Activated gamma-delta T cell (primary cell): ENCODE data around the gene LCN2.
A peak's percentile ranks its signal among the peaks of the same experiment; 100 is the strongest.
"Not testable (repeated sequence)": the region's sequence is repeated elsewhere in the genome, so short reads cannot be mapped to it uniquely, and the experiment has no call there.

Experiments
- DNase-seq: peaks from one replicate; lab custom pipeline; 2025; lab: John Stamatoyannopoulos, UW

LCN2 gene

DNA sequence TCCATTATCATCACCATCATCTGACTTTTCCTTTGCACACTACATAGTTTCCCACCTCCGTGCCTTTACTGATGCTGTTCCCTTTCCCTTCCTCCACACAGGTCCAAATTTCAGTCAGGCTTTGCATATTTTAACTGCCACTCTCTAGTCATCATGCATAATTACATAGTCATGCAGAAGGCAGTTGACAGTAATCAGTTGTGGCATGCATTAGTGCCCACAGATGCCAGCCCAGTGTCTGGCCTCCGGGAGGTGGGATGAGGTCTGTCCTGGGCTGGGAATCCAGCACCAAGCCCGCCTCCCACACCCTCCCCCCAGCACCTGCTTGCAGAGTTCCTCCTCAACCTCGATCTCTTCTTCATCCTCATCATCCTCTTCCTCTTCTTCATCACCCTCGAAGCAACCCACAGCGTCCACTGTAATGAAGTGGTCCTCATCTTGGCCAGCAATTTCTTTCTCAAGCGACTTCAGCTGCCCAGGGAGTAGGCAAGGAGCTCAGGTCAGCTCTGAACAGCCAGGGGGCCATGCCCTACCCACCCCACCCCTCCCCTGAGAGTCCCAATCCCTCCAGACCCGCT is 19.6 kb downstream of the LCN2 start:
- DNase-seq = no peak

DNA sequence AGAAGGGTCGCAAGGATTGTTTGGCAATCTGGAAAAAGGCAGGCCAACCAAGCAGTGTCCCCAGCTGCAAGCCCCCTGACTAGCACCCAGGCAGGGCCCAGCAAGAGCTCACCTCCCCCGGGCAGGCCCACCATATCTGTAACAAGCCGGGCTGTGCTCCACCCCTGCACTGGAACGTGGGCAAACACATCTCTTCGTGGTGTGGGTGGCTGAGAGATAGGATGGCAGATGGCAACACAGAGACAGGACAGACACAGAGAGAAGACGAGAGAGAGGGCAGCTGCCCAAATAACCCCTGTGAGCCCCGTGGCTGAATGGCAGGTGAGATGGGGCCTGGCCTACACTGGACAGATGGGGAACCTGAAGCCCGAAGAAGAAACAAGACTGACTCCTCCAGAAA is 20.2 kb downstream of the LCN2 start:
- no peak for DNase-seq

DNA sequence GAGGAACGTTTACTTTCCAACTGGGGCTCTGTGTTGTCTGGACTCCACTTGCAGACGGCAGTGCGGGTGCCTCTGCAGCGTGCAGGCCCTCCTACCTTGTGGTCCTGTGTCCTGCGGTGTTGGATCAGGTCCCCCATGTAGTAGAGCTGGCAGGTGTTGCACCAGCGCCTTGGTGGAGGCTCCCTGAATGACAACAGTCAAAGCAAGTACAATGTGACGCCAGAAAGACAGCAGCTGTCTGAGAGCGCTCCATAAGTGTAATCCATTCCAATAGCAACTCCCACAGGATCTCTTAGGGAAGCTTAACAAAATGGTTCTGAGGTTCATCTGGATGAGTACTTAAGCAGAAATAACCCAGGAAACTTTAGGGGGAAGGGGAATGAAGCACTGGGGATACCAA is 20.7 kb downstream of the LCN2 start:
- DNase-seq = no peak

DNA sequence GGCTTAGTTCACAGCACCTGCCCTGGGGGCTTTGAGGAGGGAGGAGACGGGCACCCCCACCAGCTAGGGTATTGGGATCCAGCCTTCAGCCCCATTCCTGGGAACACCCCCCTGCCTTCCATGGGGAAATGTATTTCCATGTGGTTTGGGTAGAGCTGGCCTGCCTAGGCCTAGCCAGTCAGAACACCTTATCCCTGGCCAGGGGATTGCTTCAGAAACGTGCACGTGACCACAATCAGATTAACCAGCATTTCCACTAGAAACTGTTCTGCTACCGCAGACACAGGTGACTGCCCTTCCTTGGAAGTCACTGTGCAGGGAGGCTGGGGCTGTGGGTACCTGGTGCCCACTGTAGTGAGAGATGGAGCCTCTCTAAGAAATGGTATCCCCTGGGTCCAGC is 24.8 kb downstream of the LCN2 start:
- no peak for DNase-seq

DNA sequence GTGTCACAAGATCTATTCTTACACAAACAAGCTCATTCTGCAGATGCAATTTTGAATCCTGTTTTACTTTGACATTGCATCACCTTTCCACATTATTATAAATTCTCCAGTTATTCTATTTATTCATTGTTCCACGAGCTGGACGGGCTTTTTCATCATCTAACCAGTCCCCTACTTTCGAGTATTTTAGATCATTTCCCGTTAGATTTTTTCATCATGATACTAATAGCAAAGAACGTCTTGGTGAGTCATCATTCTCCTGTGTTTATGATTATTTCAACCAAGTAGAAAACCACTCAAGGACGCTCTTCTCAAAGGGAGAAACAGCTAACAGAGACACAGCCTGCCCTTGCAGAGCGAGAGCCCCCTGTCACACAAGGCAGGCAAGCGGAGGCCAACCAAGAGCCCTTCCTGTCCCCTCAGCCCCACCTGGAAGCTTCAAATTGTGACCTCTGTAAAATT is 25.9 kb downstream of the LCN2 start:
- DNase-seq = no peak

DNA sequence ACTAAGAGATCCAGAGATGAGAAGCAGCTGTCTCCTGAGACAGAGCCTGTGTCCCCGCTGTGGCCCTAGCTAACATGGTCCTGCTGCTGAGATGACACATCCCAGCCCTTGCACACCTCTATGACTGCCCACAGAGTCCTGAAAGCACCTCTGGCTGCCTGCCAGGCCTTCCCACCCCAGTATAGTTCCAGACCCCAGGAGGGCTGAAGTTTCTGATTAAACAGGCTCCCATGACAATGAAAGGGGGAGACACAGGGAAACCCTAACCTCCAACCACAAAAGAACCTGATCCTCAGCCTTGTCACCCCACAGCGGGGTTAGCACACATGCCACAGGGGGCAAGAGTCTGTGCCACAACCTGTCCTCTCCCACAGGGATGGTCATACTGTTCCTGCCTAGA is 26.5 kb downstream of the LCN2 start:
- no peak for DNase-seq

DNA sequence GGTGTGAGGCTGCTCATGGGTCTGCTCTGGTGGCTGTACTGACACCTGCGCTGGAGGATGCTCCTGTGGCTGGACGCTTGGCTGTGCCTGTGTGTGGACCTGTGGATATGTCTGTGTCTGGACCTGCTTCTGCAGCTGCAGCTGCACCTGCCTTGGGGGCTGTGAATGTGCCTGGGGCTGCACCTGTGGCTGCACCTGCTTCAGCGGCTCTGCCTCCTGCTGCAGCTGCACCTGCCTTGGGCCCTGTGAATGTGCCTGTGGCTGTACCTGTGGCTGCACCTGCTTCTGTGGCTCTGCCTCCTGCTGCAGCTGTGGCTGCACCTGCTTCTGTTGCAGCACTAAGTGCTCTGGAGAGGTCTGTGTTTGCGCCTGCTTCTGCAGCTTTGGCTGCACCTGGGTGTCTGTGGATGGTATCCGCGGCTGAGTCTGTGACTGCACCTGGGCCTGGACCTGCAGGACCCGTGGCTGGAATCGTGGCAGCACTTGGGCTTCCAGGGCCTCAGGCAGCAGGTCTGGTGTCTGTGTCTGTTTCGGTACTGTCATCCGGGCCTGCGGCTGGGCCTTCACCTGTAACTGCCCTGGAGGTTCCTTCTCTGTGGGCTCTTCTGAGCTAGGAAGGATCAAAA is 29.7 kb downstream of the LCN2 start:
- DNase-seq = no peak

DNA sequence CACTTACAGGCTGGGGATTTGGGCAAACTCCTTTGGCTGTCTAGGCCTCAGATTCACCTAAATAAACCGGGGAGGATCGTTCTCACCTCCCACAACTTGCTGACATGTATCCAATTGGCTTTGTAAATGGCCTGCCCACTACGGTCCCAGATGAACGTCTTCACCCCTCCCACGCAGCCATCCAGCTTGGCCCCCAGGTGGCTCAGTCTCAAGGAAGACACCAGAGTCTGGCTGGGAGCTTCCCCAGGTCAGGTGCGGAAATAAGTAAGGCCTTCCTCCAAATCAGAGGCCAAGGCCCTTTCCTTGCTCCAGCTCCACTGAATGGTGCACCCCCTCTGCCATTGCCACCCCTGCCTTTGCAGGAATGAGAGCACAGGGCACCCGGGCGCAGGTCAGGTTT is 30.7 kb downstream of the LCN2 start:
- DNase-seq = no peak

GRCh38 chr9:128180447-128180846 is 31.2 kb downstream of the LCN2 start:
- no peak for DNase-seq

- not testable (repeated sequence) for DNase-seq
Measured at GRCh38 chr9:128181480-128181879, 32.2 kb downstream of the LCN2 start.

DNA sequence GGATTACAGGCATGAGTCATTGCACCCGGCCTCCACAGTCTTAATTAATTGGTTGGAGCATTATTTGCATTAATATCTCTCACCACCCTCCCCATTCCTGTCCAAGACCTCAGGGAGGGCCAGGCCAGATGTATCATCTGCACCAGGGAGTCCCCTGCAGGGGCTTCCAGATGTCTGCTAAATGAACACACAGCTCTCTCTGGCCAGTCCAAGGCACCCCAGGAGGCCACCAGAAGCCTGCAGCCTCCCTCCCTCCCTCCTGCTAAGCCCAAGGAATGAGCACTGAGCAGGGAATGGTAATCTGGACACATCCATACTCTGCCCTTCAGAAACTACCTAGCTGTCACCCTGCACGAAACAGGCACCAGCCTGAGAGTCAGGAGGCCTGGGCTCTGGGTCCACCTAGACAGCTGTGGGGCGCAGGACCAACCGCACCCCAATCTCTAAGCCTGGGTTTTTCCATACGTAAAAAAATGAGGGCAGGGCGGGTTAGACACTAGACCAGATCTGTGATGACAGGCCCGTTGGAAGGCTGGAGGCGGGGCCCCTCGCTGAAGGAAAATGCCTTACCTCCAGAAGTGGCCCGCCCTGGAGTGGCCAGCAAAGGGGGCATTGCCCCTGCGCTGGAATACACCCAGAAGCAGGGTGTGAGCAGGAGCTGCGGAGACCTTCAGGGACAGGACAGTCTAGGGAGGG is 33.8 kb downstream of the LCN2 start:
- DNase-seq = no peak

GRCh38 chr9:128185979-128186965 is 37.0 kb downstream of the LCN2 start:
- no peak for DNase-seq

DNA sequence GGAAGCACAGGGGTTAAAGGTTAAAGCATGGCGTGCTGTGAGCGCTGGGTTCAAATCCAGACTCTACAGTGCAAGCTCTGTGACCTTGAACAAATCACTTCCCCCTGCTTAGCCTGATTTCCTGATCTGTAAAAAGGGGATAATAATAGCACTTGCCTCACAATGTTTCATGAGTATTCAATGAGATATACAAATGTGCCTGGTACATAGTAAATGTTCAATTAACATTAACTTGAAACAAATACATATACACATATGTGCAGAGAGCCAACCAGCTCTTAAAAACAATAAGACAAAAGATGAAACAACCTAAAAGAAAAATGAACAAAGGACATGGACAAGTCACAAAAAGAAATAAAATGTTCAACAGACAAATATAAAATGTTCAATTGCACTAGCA is 38.1 kb downstream of the LCN2 start:
- no peak for DNase-seq

- no peak for DNase-seq
Measured at GRCh38 chr9:128188209-128188608, 39.0 kb downstream of the LCN2 start.

- DNase-seq = no peak
Measured at GRCh38 chr9:128190013-128190412, 40.8 kb downstream of the LCN2 start.

- DNase-seq = no peak
Measured at GRCh38 chr9:128190516-128191405, 41.5 kb downstream of the LCN2 start.

- peak; percentile 60 for DNase-seq
Measured at GRCh38 chr9:128191406-128192046, 42.3 kb downstream of the LCN2 start, which contains the start of gene CIZ1. Gene CIZ1, minus strand, starts transcription at chr9:128191572. Its CDS starts 715 bp downstream, at chr9:128190857.

- peak; percentile 21 for DNase-seq
Measured at GRCh38 chr9:128192601-128193371, 43.5 kb downstream of the LCN2 start.

- no peak for DNase-seq
Measured at GRCh38 chr9:128193469-128194096, 44.3 kb downstream of the LCN2 start.
